Activated CD4-positive, alpha-beta T cell treated with anti-CD3 and anti-CD28 coated beads for 24 hours (primary cell): Measurements from ENCODE around the gene CYP24A1.

ENCODE experiments used
- DNase-seq, 2 donors: peaks; one replicate each; pipeline ENCODE4 v3.0.0-alpha.2; 2020; ENCODE audit warnings: low read depth in 2 of 2

The CYP24A1 gene

GRCh38 chr20:54156981-54157835, 16.6 kb downstream of the CYP24A1 start:
- DNase-seq: no peak

- no peak for DNase-seq
Measured at GRCh38 chr20:54156522-54156921, 17.3 kb downstream of the CYP24A1 start.

- no peak for DNase-seq
Measured at GRCh38 chr20:54155736-54156317, 18.0 kb downstream of the CYP24A1 start.

GRCh38 chr20:54154439-54154838, 19.3 kb downstream of the CYP24A1 start:
- DNase-seq: no peak

- DNase-seq: no peak
Measured at GRCh38 chr20:54153847-54154246, 19.9 kb downstream of the CYP24A1 start.

GRCh38 chr20:54153041-54153327, 20.8 kb downstream of the CYP24A1 start:
- no peak for DNase-seq

GRCh38 chr20:54152227-54153040, 21.4 kb downstream of the CYP24A1 start:
- DNase-seq: no peak

- DNase-seq: no peak
Measured at GRCh38 chr20:54151511-54152226, 22.1 kb downstream of the CYP24A1 start.

GRCh38 chr20:54151075-54151439, 22.7 kb downstream of the CYP24A1 start:
- DNase-seq: no peak

- no peak for DNase-seq
Measured at GRCh38 chr20:54149765-54150264, 24.0 kb downstream of the CYP24A1 start.

GRCh38 chr20:54148947-54149764, 24.6 kb downstream of the CYP24A1 start:
- no peak for DNase-seq

GRCh38 chr20:54146672-54147071, 27.1 kb downstream of the CYP24A1 start:
- DNase-seq: no peak

- no peak for DNase-seq
Measured at GRCh38 chr20:54144847-54145414, 28.9 kb downstream of the CYP24A1 start.

GRCh38 chr20:54140927-54141566, 32.7 kb downstream of the CYP24A1 start:
- DNase-seq: no peak

- DNase-seq: no peak
Measured at GRCh38 chr20:54140486-54140885, 33.3 kb downstream of the CYP24A1 start.

GRCh38 chr20:54140067-54140466, 33.7 kb downstream of the CYP24A1 start:
- no peak for DNase-seq

- DNase-seq: no peak
Measured at GRCh38 chr20:54139188-54139587, 34.6 kb downstream of the CYP24A1 start.

GRCh38 chr20:54138427-54138826, 35.4 kb downstream of the CYP24A1 start:
- no peak for DNase-seq

GRCh38 chr20:54137115-54137514, 36.7 kb downstream of the CYP24A1 start:
- DNase-seq: no peak
